ENCODE data around the gene ZC3H4.

ZC3H4 gene

GRCh38 chr19:47066376-47067214 is 47.0 kb downstream of the ZC3H4 start:
- Histone ChIP-seq H3K79me2 (ENCODE audit: insufficient read depth, low read depth) (no peaks in the 10 kb centered on the region), H3K4me1 (ENCODE audit: low read depth, poor library complexity, severe bottlenecking) (no peaks in the 10 kb centered on the region), H4K20me1 (ENCODE audit: insufficient read depth) (no peaks in the 10 kb centered on the region), H3K27me3 (ENCODE audit: insufficient read depth, low read depth) (no peaks in the 10 kb centered on the region), H3K9ac (no peak overlapping the region), H2AFZ (ENCODE audit: low read depth) (no peak overlapping the region), H3K4me2 (no peak overlapping the region), H3K36me3 (ENCODE audit: insufficient read depth) (peaks cover 9% of the 10 kb centered on the region; the same call in 1 of the 2 replicates), H3K27ac (no peak overlapping the region), H3K4me3 (IDR thresholded peaks at IDR 0.05; ENCODE audit: insufficient read depth, low read depth, low read length) (no peak overlapping the region)
- TF ChIP-seq, protein P1, sequence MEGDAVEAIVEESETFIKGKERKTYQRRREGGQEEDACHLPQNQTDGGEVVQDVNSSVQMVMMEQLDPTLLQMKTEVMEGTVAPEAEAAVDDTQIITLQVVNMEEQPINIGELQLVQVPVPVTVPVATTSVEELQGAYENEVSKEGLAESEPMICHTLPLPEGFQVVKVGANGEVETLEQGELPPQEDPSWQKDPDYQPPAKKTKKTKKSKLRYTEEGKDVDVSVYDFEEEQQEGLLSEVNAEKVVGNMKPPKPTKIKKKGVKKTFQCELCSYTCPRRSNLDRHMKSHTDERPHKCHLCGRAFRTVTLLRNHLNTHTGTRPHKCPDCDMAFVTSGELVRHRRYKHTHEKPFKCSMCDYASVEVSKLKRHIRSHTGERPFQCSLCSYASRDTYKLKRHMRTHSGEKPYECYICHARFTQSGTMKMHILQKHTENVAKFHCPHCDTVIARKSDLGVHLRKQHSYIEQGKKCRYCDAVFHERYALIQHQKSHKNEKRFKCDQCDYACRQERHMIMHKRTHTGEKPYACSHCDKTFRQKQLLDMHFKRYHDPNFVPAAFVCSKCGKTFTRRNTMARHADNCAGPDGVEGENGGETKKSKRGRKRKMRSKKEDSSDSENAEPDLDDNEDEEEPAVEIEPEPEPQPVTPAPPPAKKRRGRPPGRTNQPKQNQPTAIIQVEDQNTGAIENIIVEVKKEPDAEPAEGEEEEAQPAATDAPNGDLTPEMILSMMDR (conservative IDR thresholded peaks at IDR 0.05; ENCODE audit: low read depth, low read length): no peak

- H3K4me3 ChIP-seq (IDR thresholded peaks at IDR 0.05; ENCODE audit: insufficient read depth, low read depth, low read length): no peak overlapping the region
- no peaks in the 10 kb centered on the region for H3K4me1 ChIP-seq (ENCODE audit: low read depth, poor library complexity, severe bottlenecking)
- H3K27me3 ChIP-seq (ENCODE audit: insufficient read depth, low read depth): no peaks in the 10 kb centered on the region
- H3K79me2 ChIP-seq (ENCODE audit: insufficient read depth, low read depth): no peaks in the 10 kb centered on the region
- H3K9ac ChIP-seq: no peak overlapping the region
- H2AFZ ChIP-seq (ENCODE audit: low read depth): no peak overlapping the region
- TF ChIP-seq, protein P1 (conservative IDR thresholded peaks at IDR 0.05; ENCODE audit: low read depth, low read length): no peak
- no peak overlapping the region for H3K27ac ChIP-seq
- no peaks in the 10 kb centered on the region for H4K20me1 ChIP-seq (ENCODE audit: insufficient read depth)
- peaks cover 9% of the 10 kb centered on the region; the same call in 1 of the 2 replicates for H3K36me3 ChIP-seq (ENCODE audit: insufficient read depth)
- no peak overlapping the region for H3K4me2 ChIP-seq
Measured at GRCh38 chr19:47065242-47065641, 48.3 kb downstream of the ZC3H4 start.

- Histone ChIP-seq H2AFZ (ENCODE audit: low read depth) (no peak overlapping the region), H3K9ac (no peak overlapping the region), H3K4me2 (no peak overlapping the region), H3K36me3 (ENCODE audit: insufficient read depth) (peaks cover 9% of the 10 kb centered on the region; the same call in 1 of the 2 replicates), H3K79me2 (ENCODE audit: insufficient read depth, low read depth) (no peaks in the 10 kb centered on the region), H3K27me3 (ENCODE audit: insufficient read depth, low read depth) (no peaks in the 10 kb centered on the region), H3K4me1 (ENCODE audit: low read depth, poor library complexity, severe bottlenecking) (no peaks in the 10 kb centered on the region), H3K27ac (no peak overlapping the region), H3K4me3 (IDR thresholded peaks at IDR 0.05; ENCODE audit: insufficient read depth, low read depth, low read length) (no peak overlapping the region), H4K20me1 (ENCODE audit: insufficient read depth) (no peaks in the 10 kb centered on the region)
- TF ChIP-seq, protein P1 (conservative IDR thresholded peaks at IDR 0.05; ENCODE audit: low read depth, low read length): no peak
Measured at GRCh38 chr19:47063874-47064273, 49.7 kb downstream of the ZC3H4 start.

- no peaks in the 10 kb centered on the region for H3K36me3 ChIP-seq (ENCODE audit: insufficient read depth)
- no peak overlapping the region for H3K4me2 ChIP-seq
- H3K9ac ChIP-seq: no peak overlapping the region
- H3K4me1 ChIP-seq (ENCODE audit: low read depth, poor library complexity, severe bottlenecking): no peaks in the 10 kb centered on the region
- H3K4me3 ChIP-seq (IDR thresholded peaks at IDR 0.05; ENCODE audit: insufficient read depth, low read depth, low read length): no peak overlapping the region
- no peaks in the 10 kb centered on the region for H3K79me2 ChIP-seq (ENCODE audit: insufficient read depth, low read depth)
- no peak overlapping the region for H2AFZ ChIP-seq (ENCODE audit: low read depth)
- no peak overlapping the region for H3K27ac ChIP-seq
- no peaks in the 10 kb centered on the region for H4K20me1 ChIP-seq (ENCODE audit: insufficient read depth)
- H3K27me3 ChIP-seq (ENCODE audit: insufficient read depth, low read depth): no peaks in the 10 kb centered on the region; the same call in 1 of the 2 replicates
- TF ChIP-seq, protein P1 (conservative IDR thresholded peaks at IDR 0.05; ENCODE audit: low read depth, low read length): no peak
Measured at GRCh38 chr19:47058621-47059022, 55.0 kb downstream of the ZC3H4 start.
